Measurements from ENCODE around the gene DAB2IP. TPM values are rescaled to one million over a fixed set of nuclear protein-coding genes. Genes with fewer than 3 reads are reported as not detected.

Gene DAB2IP
- total and polyA plus RNA-seq, 2 experiments from 2014 or later = 8.9 to 42.8 TPM

DNA sequence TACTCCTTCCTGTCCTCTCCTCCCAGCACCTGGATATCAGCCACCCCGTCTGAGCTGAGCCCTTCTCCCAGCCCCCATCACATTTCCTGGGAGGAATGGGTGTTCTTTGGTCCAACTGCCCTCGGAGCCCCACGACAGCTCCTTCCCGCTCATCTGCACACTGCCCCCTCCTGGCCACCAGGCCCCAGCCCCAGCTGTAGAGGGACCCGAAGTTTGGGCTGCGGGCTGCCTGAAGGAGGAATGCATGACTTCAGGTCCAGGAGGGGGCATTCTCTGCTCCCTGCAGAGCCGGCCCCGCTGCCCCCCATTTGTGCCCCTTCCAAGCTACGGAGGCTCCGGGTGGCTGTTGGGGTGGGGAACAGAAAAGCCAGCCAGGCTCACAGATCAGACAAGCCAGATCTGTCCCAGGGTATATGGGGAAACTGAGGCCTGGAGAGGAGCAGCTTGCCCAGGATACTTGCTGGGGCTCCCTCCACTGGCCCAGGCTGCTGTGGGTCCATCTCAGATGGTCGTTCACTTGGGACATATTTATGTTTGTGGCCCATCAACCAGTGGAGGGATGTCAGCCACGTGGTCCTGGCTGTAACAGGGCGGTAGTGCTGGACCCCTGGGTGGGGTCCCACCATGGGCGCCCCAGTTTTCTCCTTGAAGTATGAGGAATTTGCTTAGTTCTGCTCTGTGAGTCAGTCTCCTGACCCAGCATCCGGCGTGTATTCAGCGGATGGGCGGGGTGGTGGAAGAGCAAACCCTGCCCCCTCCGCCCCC is 33.1 kb downstream of the DAB2IP start (continued):
- TF ChIP-seq, protein P1, sequence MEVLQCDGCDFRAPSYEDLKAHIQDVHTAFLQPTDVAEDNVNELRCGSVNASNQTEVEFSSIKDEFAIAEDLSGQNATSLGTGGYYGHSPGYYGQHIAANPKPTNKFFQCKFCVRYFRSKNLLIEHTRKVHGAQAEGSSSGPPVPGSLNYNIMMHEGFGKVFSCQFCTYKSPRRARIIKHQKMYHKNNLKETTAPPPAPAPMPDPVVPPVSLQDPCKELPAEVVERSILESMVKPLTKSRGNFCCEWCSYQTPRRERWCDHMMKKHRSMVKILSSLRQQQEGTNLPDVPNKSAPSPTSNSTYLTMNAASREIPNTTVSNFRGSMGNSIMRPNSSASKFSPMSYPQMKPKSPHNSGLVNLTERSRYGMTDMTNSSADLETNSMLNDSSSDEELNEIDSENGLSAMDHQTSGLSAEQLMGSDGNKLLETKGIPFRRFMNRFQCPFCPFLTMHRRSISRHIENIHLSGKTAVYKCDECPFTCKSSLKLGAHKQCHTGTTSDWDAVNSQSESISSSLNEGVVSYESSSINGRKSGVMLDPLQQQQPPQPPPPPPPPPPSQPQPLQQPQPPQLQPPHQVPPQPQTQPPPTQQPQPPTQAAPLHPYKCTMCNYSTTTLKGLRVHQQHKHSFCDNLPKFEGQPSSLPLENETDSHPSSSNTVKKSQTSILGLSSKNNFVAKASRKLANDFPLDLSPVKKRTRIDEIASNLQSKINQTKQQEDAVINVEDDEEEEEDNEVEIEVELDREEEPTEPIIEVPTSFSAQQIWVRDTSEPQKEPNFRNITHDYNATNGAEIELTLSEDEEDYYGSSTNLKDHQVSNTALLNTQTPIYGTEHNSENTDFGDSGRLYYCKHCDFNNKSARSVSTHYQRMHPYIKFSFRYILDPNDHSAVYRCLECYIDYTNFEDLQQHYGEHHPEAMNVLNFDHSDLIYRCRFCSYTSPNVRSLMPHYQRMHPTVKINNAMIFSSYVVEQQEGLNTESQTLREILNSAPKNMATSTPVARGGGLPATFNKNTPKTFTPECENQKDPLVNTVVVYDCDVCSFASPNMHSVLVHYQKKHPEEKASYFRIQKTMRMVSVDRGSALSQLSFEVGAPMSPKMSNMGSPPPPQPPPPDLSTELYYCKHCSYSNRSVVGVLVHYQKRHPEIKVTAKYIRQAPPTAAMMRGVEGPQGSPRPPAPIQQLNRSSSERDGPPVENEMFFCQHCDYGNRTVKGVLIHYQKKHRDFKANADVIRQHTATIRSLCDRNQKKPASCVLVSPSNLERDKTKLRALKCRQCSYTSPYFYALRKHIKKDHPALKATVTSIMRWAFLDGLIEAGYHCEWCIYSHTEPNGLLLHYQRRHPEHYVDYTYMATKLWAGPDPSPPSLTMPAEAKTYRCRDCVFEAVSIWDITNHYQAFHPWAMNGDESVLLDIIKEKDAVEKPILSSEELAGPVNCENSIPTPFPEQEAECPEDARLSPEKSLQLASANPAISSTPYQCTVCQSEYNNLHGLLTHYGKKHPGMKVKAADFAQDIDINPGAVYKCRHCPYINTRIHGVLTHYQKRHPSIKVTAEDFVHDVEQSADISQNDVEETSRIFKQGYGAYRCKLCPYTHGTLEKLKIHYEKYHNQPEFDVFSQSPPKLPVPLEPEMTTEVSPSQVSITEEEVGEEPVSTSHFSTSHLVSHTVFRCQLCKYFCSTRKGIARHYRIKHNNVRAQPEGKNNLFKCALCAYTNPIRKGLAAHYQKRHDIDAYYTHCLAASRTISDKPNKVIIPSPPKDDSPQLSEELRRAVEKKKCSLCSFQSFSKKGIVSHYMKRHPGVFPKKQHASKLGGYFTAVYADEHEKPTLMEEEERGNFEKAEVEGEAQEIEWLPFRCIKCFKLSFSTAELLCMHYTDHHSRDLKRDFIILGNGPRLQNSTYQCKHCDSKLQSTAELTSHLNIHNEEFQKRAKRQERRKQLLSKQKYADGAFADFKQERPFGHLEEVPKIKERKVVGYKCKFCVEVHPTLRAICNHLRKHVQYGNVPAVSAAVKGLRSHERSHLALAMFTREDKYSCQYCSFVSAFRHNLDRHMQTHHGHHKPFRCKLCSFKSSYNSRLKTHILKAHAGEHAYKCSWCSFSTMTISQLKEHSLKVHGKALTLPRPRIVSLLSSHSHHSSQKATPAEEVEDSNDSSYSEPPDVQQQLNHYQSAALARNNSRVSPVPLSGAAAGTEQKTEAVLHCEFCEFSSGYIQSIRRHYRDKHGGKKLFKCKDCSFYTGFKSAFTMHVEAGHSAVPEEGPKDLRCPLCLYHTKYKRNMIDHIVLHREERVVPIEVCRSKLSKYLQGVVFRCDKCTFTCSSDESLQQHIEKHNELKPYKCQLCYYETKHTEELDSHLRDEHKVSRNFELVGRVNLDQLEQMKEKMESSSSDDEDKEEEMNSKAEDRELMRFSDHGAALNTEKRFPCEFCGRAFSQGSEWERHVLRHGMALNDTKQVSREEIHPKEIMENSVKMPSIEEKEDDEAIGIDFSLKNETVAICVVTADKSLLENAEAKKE (CRISPR knock-in tag; IDR thresholded peaks at IDR 0.05) = no peak
- no peak for TF ChIP-seq CREB1 (CRISPR knock-in tag; IDR thresholded peaks at IDR 0.05; ENCODE audit: low read depth)

DNA sequence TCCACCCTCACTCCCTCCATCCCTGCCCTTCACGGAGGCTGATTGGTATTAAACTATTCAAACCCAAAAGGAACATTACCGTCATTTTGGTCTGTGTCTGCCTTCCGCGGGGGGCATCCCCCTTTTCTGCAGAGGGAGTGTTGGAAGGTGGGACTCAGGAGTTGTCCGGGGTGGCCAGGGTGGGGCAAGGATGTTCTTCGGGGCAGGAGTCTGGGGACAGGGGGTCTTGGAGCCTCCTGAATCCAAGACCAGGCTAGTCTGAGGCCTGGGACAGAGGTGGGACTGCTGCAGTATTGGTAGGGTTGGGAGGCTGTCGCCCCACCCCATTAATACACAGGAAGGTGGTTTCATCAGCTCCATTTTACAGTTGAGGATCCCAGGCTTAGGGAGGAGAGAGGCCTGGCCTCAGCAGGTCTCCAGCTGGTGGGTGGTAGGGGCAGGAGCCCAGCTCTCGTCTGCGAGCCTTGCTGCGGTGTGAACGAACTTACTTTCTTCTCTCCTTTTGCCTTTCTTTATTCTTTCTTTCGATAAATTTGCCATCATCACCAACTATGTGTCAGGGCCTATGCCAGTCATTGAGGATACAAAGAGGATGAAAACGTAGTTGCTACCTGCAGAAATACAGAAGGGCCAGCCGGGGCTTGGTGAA is 33.8 kb downstream of the DAB2IP start:
- Histone ChIP-seq H3K27ac (ENCODE audit: low read depth) (no peak overlapping the region), H3K4me3 (no peak overlapping the region), H3K27me3 (ENCODE audit: insufficient read depth) (no peaks in the 10 kb centered on the region), H3K4me1 (ENCODE audit: insufficient read depth) (peaks cover 6% of the 10 kb centered on the region; the same call in 1 of the 2 replicates), H3K9me2 (ENCODE audit: insufficient read depth) (no peaks in the 10 kb centered on the region), H3F3A (replicated peaks; ENCODE audit: low read depth) (no peaks in the 10 kb centered on the region), H3K79me2 (replicated peaks; ENCODE audit: insufficient read depth) (no peaks in the 10 kb centered on the region), H3K36me3 (ENCODE audit: insufficient read depth) (no peaks in the 10 kb centered on the region), H3K4me2 (no peak overlapping the region), H4K20me1 (replicated peaks; ENCODE audit: insufficient read depth) (peaks cover 4% of the 10 kb centered on the region), H2AFZ (no peak overlapping the region)
- Mint-ChIP-seq H3K36me3 (ENCODE audit: low read depth) (peaks cover 5% of the 10 kb centered on the region; the same call in 1 of the 3 replicates), H3K4me3 (no peak overlapping the region), H3K9me3 (no peaks in the 10 kb centered on the region; the same call in 2 of the 3 replicates), H3K4me1 (peaks cover 26% of the 10 kb centered on the region), H3K27me3 (ENCODE audit: insufficient read depth, low read depth, poor library complexity) (peaks cover 5% of the 10 kb centered on the region), H3K27ac (no peak overlapping the region)
- DNase-seq (ENCODE audit: low spot score) = no peak
- no peak for ATAC-seq
- TF ChIP-seq ZNF331 (CRISPR knock-in tag; IDR thresholded peaks at IDR 0.05; ENCODE audit: low read depth) (no peak), JUNB (IDR thresholded peaks at IDR 0.05; ENCODE audit: unreplicated experiment) (no peak), POLR2AphosphoS5 (IDR thresholded peaks at IDR 0.05; ENCODE audit: low read depth) (no peak), ZNF114 (CRISPR knock-in tag; IDR thresholded peaks at IDR 0.05) (no peak), NANOG (IDR thresholded peaks at IDR 0.05; ENCODE audit: borderline replicate concordance) (no peak), STAT1 (IDR thresholded peaks at IDR 0.05; ENCODE audit: unreplicated experiment) (no peak), EZH2 (IDR thresholded peaks at IDR 0.05; ENCODE audit: low read depth, unreplicated experiment) (no peak)
- TF ChIP-seq, protein P2, sequence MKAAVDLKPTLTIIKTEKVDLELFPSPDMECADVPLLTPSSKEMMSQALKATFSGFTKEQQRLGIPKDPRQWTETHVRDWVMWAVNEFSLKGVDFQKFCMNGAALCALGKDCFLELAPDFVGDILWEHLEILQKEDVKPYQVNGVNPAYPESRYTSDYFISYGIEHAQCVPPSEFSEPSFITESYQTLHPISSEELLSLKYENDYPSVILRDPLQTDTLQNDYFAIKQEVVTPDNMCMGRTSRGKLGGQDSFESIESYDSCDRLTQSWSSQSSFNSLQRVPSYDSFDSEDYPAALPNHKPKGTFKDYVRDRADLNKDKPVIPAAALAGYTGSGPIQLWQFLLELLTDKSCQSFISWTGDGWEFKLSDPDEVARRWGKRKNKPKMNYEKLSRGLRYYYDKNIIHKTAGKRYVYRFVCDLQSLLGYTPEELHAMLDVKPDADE (IDR thresholded peaks at IDR 0.05) = no peak

All from GM23338 (cell line).